Brain microvascular endothelial cell (primary cell): Measurements from ENCODE around the gene MRPS5.

Source experiments
- DNase-seq: peaks from one replicate; pipeline ENCODE4 v3.0.0-alpha.2; 2020
- H3K27ac ChIP-seq: fragments of 250-450 bp; sonication (Bioruptor Pico); 2 replicates; pipeline ENCODE4 v1.5.1; 2020; ENCODE audit warnings: mild to moderate bottlenecking, moderate library complexity
- H3K27me3 ChIP-seq: fragments of 250-450 bp; sonication (Bioruptor Pico); replicated peaks from 2 replicates; pipeline ENCODE4 v1.5.1; 2020; ENCODE audit warnings: mild to moderate bottlenecking
- H3K36me3 ChIP-seq: fragments of 250-450 bp; sonication (Bioruptor Pico); replicated peaks from 2 replicates; pipeline ENCODE4 v1.5.1; 2020; ENCODE audit warnings: mild to moderate bottlenecking
- H3K4me3 ChIP-seq: 2 replicates; pipeline ENCODE4 v1.5.1; 2011; ENCODE audit warnings: low read depth, mild to moderate bottlenecking, control low read depth, low read length, moderate library complexity
- in situ Hi-C: cut with HindIII; loops from 2 replicates; pipeline ENCODE4 v1.10.0; 2017; ENCODE audit warnings: low sequenced_read_pairs, low pct_ligation_motif_present
- TF ChIP-seq, protein P1 (sequence below): IDR thresholded peaks from 2 replicates; pipeline ENCODE4 v1.5.1; 2011; ENCODE audit warnings: low read depth, mild to moderate bottlenecking, moderate library complexity, low read length, control low read depth, inconsistent platforms; ENCODE audit errors: missing control alignments

The MRPS5 gene

DNA sequence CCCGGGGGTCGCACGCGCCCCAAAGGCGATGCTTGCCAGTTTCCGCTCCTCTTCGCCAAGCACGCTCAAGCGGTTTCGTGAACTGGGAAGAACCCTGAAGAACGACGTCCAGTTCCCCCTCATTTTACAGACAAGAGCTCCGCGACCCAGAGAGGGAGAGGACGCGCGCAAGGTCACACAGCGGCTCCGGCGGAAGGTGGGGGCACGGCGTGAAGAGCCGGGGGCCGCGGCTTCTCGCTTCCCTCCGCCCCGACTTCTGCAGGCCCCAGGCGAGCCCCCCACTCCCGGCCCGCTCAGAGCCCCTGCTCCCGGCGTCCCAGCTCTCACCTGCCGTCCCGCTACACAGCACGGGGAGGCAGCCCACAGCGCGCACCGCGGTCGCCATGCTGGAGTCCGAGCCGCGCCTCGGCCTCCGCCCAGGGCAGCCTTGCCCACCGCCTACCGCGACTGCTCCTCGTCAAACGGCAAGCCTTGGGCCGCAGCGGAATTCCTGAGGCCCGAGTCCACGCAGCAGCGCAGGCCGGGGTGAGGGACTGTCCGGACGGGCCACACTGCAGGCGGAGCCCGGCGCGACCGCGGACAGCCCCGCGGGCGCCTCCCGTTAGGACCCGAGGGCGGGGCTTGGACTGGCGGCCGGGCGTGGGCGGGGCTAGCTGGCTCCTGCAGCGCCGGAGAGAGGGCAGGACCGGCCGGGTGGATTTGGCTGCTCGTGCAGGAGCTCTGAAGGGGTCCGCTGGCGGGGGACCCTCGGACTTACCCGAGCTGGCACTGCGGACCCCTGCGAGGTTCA lies at the start of gene MRPS5:
TSS of gene MRPS5 (minus strand) at position 402 of the 790 bp plus-strand sequence. CDS start at position 385, 17 bp downstream.
- TF ChIP-seq, protein P1, sequence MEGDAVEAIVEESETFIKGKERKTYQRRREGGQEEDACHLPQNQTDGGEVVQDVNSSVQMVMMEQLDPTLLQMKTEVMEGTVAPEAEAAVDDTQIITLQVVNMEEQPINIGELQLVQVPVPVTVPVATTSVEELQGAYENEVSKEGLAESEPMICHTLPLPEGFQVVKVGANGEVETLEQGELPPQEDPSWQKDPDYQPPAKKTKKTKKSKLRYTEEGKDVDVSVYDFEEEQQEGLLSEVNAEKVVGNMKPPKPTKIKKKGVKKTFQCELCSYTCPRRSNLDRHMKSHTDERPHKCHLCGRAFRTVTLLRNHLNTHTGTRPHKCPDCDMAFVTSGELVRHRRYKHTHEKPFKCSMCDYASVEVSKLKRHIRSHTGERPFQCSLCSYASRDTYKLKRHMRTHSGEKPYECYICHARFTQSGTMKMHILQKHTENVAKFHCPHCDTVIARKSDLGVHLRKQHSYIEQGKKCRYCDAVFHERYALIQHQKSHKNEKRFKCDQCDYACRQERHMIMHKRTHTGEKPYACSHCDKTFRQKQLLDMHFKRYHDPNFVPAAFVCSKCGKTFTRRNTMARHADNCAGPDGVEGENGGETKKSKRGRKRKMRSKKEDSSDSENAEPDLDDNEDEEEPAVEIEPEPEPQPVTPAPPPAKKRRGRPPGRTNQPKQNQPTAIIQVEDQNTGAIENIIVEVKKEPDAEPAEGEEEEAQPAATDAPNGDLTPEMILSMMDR = peak; percentile 11
- DNase-seq = peak; percentile 52
- H3K4me3 ChIP-seq = peak within 1 kb of the TSS; percentile 99
- peaks cover 4% of the 10 kb centered on the region for H3K36me3 ChIP-seq
- in situ Hi-C loops = no loop called here
- H3K27me3 ChIP-seq = no peaks in the 10 kb centered on the region
- peak within 1 kb of the TSS; percentile 98 for H3K27ac ChIP-seq

DNA sequence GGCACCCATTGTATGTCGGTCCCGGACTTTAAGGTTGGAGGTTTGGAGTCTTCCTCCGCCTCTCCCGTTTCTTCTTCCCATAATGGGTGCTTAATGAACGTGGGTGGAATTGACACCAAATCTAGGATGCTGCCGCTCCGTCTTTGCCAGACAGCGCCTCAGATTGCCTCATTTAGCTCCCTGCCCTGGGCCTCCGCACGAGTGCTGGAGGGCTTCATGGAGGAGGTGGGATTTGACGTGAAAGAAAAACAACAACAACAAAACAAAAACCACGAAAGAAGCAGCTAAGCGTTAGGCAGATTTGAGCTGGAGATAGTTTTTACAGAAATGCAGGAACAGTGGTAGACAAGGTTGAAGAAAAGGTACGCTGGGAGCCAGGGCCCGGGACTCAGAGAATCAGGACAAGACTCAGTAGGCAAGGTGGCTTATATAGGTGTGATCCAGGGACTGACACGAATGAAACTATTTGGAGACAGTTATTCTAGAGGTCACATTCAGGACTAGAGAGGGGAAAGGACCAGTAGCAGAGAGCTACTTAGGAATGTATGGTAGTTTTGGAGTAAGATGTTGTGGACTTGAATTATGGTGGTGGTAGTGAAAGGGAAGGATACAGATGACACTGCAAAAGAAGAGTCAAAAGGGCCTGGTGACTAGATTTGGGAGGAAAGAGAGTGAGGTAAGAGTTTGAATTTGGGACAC lies 44.6 kb upstream of the MRPS5 start:
- H3K27me3 ChIP-seq = no peaks in the 10 kb centered on the region
- peak overlapping the region; percentile 99 for H3K27ac ChIP-seq
- H3K4me3 ChIP-seq = peak overlapping the region; percentile 99
- no peak for DNase-seq
- TF ChIP-seq, protein P1 = no peak
- in situ Hi-C loops = no loop called here
- H3K36me3 ChIP-seq = no peaks in the 10 kb centered on the region

DNA sequence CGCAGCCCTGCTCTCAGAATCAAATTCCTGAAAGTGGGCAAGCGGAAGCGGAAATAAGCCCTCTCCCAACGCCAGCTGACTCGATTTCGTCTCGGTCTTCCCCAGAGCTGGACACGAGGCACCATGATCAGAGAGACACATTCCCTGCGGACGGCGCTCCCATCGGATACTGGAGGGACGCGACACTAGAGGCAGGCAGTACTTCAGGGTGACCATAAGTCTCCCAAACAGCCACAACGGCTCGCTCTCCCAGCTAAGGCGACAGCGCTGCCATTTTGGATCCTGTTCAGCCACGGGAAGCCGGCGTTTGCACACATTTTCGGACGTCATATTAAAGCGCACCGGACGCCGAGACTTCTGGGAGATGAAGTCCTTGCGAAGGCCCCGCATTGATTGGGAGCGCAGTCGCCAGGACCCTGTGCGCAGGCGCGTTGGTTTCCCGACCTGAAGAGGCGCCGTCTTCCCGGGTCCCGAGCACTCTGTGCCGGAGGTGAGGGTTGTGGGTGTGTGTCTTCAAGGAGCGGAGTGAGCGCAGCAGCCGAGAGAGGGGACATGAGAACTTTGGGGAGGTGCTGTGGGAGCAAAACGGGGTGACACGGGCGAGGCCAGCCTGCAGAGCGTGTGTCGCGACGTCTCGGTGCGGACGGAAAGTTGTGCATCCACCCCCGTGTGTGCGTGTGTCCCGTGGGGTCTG lies 43.9 kb upstream of the MRPS5 start, which contains the start of gene ZNF2:
TSS of gene ZNF2 (plus strand) at position 439 of the 694 bp plus-strand sequence. CDS start 10,418 bp downstream, outside the sequence.
- TF ChIP-seq, protein P1 = no peak
- Histone ChIP-seq H3K27me3 (no peaks in the 10 kb centered on the region), H3K27ac (peak within 1 kb of the TSS; percentile 99), H3K4me3 (peak within 1 kb of the TSS; percentile 99), H3K36me3 (no peaks in the 10 kb centered on the region)
- DNase-seq = peak; percentile 98
- in situ Hi-C loops = no loop called here

DNA sequence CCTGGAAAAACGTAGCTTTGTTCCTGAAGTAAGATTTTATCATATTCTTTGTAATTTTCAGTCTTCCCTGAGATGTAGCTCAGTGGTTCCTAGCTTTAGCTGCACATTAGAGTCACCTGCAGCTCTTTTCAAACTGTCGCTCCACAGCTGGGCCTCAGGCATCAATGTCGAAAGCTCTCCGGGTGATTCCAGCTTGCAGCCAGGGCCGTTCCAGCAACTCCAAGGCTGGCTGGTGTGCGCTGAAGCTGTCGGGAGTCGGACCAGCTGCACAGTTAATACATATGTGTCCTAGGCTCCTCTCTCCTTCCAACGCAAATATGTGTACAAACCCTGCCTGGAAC lies 43.4 kb upstream of the MRPS5 start:
- in situ Hi-C loops = no loop called here
- DNase-seq = no peak
- TF ChIP-seq, protein P1 = no peak
- Histone ChIP-seq H3K36me3 (no peaks in the 10 kb centered on the region), H3K27me3 (no peaks in the 10 kb centered on the region), H3K27ac (peak overlapping the region; percentile 99), H3K4me3 (peak overlapping the region; percentile 99)

DNA sequence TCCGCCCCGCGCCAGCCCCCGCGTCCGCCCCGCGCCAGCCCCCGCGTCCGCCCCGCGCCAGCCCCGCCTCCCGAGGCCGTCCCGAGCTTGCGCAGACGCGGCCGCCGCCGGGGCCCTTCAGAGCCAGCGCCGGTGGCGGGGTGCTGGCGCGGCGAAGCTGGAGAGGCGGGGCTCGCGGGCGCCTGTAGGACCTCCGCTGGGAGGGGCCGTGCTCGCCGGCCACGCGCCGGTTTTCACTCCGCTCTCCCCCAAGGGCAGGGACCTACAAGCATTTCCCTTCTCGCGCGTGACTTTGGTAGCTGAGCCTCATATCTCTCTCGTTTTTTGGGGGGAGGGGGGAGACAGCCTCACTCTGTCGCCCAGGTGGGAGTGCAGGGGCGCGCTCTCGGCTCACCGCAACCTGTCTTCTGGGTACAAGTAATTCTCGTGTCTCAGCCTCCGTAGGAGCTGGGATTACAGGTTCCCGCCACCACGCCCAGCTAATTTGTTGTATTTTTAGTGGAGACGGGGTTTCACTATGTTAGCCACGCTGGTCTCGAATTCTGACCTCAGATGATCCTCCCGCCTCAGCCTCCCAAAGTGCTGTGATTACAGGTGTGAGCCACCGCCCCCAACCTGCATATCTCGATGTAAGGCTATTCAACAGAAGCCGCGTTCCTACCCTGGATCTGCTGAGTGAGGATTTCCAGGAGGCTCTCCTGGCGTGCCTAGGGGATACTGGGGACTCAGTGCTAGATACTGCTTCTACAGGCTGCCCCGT lies 38.3 kb upstream of the MRPS5 start, which contains the start of gene ZNF514:
TSS of gene ZNF514 (minus strand) at position 159 of the 760 bp plus-strand sequence. CDS start 6,595 bp downstream, outside the sequence.
- peaks cover 5% of the 10 kb centered on the region for H3K36me3 ChIP-seq
- TF ChIP-seq, protein P1 = no peak
- DNase-seq = peak; percentile 30
- H3K4me3 ChIP-seq = peak within 1 kb of the TSS; percentile 74
- H3K27me3 ChIP-seq = no peaks in the 10 kb centered on the region
- in situ Hi-C loops = no loop called here
- peak within 1 kb of the TSS; percentile 33 for H3K27ac ChIP-seq
